Brain pericyte (primary cell): ENCODE data around the gene RRP1B.
"Not testable (repeated sequence)": the region's sequence is repeated elsewhere in the genome, so short reads cannot be mapped to it uniquely, and the experiment has no call there.

Experiments
- DNase-seq: peaks from one replicate; pipeline ENCODE4 v3.0.0-alpha.2; 2012; ENCODE audit warnings: low read depth, low spot score

RRP1B gene

DNA sequence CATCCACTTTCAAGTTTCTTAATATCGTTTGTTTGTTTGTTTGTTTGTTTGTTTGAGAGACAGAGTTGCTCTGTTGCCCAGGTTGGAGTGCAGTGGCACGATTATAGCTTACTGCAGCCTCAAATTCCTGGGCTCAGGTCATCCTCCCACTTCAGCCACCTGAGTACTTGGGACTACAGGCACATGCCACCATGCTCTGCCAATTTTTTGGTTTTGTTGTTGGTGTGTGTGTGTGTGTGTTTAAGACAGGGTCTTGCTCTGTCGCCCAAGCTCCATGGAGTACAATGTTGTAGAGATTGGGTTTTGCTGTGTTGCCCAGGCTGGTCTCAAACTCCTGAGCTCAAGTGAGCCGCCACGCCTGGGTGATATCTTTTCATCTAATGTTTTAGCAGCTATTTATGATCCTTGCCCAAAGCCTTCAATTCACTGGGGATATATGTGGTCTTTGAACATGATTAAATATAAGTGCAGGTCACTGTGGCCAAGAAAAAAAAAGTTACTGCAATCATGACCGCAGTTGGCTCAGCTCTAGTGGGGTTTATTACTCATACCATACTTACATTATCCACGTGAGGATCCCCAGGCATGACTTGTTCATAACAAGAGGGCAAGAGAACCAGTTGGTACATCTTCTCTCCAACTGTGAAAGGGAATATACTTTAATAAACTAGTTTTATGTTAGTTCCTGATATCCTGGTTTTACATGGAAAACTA is 8.0 kb downstream of the RRP1B start:
- no peak for DNase-seq

- DNase-seq: no peak
These were observed 10.7 kb downstream of the RRP1B start for GRCh38 chr21:43669828-43670605.

DNA sequence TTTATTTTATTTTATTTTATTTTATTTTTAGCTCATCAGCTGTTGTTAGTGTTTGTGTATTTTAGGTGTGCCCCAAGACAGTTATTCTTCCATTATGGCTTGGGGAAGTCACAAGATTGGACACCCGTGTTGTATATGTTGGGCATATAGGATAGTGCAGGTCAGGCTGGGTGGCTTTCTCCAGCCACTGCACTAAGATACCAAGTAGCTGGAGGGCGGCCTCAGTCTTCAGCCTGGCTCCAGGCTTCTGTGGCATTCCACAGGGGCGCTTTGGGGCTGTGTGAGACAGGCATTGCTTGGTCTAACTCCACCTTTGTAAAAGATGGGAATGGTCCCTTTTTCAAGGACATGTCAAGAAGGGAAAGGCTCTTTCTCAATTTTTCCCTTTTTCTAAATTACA is 16.5 kb downstream of the RRP1B start:
- DNase-seq: no peak

GRCh38 chr21:43676391-43676790 is 17.0 kb downstream of the RRP1B start:
- DNase-seq: no peak

- no peak for DNase-seq
These were observed 20.6 kb downstream of the RRP1B start for GRCh38 chr21:43679951-43680350.

GRCh38 chr21:43680421-43680820 is 21.1 kb downstream of the RRP1B start:
- not testable (repeated sequence) for DNase-seq

DNA sequence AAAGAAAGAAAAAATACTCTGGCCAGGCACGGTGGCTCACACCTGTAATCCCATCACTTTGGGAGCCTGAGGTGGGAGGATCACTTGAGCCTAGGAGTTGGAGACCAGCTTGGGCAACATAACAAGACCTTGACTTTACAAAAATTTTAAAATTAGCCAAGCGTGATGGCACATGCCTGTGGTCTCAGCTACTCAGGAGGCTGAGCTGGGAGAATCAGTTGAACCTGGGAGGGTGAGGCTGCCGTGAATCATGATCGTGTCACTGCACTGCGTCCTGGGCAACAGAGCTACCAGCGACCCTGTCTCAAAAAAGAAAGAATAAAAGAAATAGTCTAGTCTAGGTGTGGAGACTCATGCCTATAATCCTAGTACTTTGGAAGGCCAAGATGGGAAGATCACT is 22.3 kb downstream of the RRP1B start:
- no peak for DNase-seq

DNA sequence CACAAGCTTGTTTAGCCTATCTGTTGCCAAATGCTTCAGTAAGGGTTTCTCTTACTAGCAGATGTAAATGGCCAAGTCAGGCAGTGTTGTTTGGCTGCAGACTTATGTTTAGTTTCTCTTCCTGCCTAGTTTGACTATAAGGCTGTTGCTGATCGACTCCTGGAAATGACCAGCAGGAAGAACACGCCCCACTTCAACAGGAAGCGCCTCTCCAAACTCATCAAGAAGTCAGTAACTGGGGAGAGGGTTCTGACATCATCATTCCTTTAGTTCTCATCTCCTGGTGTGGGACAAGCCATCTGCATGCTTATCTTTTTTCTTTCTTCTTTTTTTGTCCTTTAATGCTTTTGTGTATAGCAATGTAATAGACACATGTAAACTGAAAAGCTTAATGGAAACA is 25.1 kb downstream of the RRP1B start:
- DNase-seq: no peak

- no peak for DNase-seq
These were observed 27.6 kb downstream of the RRP1B start for GRCh38 chr21:43686811-43687565.

- no peak for DNase-seq
These were observed 28.4 kb downstream of the RRP1B start for GRCh38 chr21:43687566-43688399.

DNA sequence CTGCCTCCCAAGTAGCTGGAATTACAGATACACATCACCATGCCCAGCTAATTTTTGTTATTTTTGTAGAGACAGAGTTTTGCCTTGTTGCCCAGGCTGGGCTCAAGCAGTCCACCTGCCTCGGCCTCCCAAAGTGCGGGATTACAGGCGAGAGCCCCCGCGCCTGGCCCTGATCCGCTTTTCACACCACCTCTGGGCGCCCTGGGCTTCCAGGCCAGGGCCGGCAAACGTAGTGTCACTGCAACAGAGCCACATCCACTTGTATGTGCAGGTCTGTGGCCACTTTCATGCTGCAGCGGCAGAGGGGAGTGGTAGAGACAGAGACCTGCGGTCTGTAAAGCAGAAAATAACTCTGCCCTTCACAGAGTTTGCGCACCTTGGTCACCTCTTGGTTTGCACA is 29.5 kb downstream of the RRP1B start:
- DNase-seq: no peak

GRCh38 chr21:43689556-43690337 is 30.4 kb downstream of the RRP1B start:
- DNase-seq: no peak

- no peak for DNase-seq
These were observed 31.0 kb downstream of the RRP1B start for GRCh38 chr21:43690346-43690745.

GRCh38 chr21:43691086-43691795 is 31.9 kb downstream of the RRP1B start:
- DNase-seq: no peak

DNA sequence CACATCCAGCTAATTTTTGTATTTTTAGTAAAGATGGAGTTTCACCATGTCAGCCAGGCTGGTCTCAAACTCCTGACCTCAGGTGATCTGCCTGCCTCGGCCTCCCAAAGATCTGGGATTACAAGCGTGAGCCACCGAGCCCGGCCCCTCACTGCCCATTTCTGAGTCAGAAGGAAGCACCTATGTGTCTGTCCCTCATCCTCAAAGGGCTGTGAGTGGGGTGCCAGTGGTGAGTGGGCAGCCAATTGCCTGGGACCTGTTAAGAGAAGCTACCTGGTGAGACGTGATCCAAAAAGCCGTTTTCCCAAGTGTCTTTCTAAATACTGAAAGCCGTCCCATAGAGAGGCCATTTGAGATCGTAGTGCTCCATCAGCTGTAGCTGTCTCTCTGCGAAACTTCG is 32.4 kb downstream of the RRP1B start:
- DNase-seq: no peak

DNA sequence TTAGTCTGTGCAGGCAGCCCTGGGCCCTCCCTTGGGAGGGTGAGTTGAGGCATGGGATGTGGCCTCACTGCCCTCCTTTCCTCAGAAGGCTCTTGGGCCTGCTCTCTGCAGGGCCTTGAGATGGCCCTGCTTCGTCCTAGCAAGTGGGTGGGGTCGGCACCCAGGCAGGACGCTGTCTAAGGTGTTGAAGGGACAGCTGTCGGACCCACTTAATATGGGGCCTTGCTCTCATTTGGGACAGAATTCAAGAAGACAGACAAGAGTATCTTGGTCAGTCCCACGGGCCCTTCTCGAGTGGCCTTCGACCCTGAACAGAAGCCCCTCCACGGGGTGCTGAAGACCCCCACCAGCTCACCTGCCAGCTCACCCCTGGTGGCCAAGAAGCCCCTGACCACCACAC is 33.6 kb downstream of the RRP1B start:
- no peak for DNase-seq

DNA sequence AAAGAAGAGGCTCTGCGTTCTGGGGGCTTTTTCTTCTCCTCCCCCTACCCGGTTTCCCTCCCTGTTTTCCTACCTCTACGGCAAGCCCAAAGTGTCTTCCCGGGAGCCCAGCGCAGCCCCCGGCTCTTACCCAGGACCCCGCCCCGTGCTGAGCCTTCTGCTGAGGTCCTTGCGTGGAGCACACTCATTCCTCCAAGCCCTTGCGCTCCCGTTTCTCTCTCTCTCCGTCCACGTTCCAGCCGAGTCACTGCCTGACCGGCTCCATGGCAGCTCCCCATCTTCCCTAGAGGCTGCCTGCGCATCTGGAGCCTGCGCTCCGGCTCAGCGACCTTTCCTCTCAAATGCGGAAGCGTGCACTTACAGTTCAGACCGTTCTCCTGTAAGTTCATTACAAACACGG is 34.6 kb downstream of the RRP1B start:
- DNase-seq: no peak

DNA sequence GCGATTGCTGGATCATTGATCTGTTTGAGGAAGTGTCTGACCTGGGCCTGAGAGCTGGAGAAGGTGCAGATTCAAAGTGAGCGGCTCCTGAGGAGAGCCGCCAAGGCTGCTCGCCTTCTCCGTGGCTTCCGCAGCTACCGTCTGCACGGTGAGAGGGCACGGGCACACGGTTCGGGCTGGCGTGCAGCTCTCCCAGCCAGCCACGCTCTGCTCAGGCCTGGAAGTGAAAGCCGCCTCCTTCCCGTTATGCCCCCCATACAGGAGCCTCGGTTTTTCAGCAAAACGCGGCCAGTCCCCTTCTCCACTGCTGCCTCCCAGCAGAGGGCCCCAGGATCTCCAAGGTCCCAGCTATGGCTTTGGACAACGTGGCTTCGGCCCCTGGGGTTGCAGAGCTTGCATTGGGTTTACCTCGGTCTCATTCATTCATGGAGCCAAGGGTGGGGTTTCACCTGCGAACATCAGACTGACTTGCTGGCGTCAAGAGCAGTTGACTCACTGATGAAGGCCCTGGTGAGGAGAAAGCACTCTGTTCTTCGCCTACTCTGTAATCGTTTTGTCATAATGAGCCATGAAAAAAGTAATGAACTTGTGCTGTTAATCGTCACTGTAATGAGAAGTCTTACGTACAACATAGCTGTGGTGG is 35.2 kb downstream of the RRP1B start:
- no peak for DNase-seq

DNA sequence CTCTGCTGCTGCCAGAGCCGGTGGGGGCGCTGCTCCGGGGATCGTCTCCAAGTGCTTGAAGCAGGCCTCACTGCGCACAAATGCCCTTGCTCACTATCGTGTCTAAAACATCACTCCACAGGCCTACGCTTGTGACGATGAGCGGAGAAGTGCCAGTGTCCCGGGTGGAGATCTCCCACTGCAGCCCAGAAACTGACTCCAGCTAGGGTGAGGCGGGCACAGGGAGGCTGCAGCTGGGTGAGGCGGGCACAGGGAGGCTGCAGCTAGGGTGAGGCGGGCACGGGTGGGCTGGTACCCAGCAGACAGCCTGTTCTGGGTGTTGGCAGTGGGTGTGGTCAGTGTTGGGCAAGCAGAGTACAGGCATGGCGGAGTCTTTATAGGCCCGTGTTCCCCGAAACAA is 36.9 kb downstream of the RRP1B start:
- no peak for DNase-seq
